Immature natural killer cell (primary cell): ENCODE measurements around the gene ZFC3H1. TPM values are rescaled to one million over a fixed set of nuclear protein-coding genes. Genes with fewer than 3 reads are reported as not detected.

Experiments
- DNase-seq, 3 donors: peaks; one replicate each; pipeline ENCODE4 v3.0.0; 2022; ENCODE audit warnings: mixed read lengths in 1 of 3
- H3K27ac Mint-ChIP-seq, 6 donors: one replicate each; pipeline ENCODE4 v1.8.0; 2020; ENCODE audit warnings: mixed read lengths in 6 of 6, mild to moderate bottlenecking in 5 of 6, inconsistent platforms in 4 of 6, moderate library complexity in 3 of 6
- H3K27me3 Mint-ChIP-seq, 3 donors: one replicate each; pipeline ENCODE4 v1.8.0; 2020 to 2021; ENCODE audit warnings: low read depth in 3 of 3, mild to moderate bottlenecking in 3 of 3, mixed read lengths in 3 of 3, moderate library complexity in 3 of 3, inconsistent platforms in 1 of 3
- H3K36me3 Mint-ChIP-seq, 3 donors: one replicate each; pipeline ENCODE4 v1.8.0; 2020; ENCODE audit warnings: mixed read lengths in 3 of 3, inconsistent platforms in 2 of 3, mild to moderate bottlenecking in 2 of 3
- H3K4me1 Mint-ChIP-seq, 2 donors: one replicate each; pipeline ENCODE4 v1.8.0; 2020; ENCODE audit warnings: inconsistent platforms in 2 of 2, mild to moderate bottlenecking in 2 of 2, mixed read lengths in 2 of 2, moderate library complexity in 1 of 2
- H3K4me3 Mint-ChIP-seq, 5 donors: one replicate each; pipeline ENCODE4 v1.8.0; 2020; ENCODE audit warnings: mild to moderate bottlenecking in 5 of 5, mixed read lengths in 5 of 5, inconsistent platforms in 3 of 5, moderate library complexity in 3 of 5
- H3K9me3 Mint-ChIP-seq, 6 donors: one replicate each; pipeline ENCODE4 v1.8.0; 2020; ENCODE audit warnings: mild to moderate bottlenecking in 6 of 6, mixed read lengths in 6 of 6, inconsistent platforms in 4 of 6, moderate library complexity in 3 of 6
- polyA plus RNA-seq, 3 donors: library from polyadenylated mRNA; unstranded; fragments of 300-500 nt; fragmentation: Illumina TruSeq; gene quantifications; one replicate each; pipeline ENCODE4 v1.2.3, GENCODE V29; 2021

Gene ZFC3H1
- polyA plus RNA-seq, 3 donors from 2014 or later = 10.5 to 30.8 (median 19.8) TPM

DNA sequence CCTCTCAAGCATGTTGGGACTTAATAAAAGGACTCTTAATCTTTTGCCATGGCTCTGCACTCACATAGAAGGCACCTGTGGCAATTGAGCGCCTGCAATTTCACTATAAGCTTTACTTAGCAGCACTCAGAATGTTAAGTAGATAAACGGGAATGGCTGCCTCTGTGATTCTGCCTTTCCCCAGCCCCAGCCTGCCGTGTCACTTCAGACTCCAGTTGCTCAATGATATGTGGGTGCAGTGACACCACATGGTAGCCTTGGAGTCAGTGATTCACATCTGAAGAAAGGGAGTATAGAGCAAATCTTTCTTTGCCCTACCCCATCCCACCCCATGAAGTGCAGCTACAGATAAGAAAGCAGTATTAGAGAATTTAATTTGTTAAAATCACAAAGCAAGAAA, 96.1 kb downstream of the ZFC3H1 start:
- DNase-seq = no peak
- Mint-ChIP-seq H3K27me3 (peaks cover 2 to 10% (median 4%) of the 10 kb centered on the region in 3 donors), H3K9me3 (peaks cover 0 to 8% (median 0%) of the 10 kb centered on the region in 6 donors), H3K4me3 (no peak overlapping the region), H3K36me3 (no peaks in the 10 kb centered on the region), H3K4me1 (no peaks in the 10 kb centered on the region), H3K27ac (no peak overlapping the region)

DNA sequence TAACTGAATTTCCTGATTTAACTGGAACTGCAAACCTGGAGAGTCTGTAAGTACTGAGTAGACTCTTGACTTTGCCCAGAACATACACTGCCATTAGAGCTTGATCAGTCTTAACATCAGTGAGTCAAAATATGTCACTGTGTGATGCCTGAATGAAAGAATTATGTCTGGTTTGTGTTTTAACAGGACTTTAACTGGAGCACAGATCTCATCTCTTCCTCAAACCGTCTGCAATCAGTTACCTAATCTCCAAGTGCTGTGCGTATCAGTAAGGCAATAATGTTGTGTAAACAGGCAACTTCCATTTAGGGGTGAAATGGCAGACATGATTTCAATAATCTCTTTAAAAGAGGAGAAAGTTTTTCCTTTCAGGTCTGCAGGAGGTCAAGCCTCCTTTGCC, 97.0 kb downstream of the ZFC3H1 start:
- Mint-ChIP-seq H3K4me1 (no peaks in the 10 kb centered on the region), H3K4me3 (no peak overlapping the region), H3K27me3 (peaks cover 2 to 10% (median 4%) of the 10 kb centered on the region in 3 donors), H3K9me3 (peaks cover 0 to 8% (median 0%) of the 10 kb centered on the region in 6 donors), H3K36me3 (no peaks in the 10 kb centered on the region), H3K27ac (no peak overlapping the region)
- DNase-seq = no peak

DNA sequence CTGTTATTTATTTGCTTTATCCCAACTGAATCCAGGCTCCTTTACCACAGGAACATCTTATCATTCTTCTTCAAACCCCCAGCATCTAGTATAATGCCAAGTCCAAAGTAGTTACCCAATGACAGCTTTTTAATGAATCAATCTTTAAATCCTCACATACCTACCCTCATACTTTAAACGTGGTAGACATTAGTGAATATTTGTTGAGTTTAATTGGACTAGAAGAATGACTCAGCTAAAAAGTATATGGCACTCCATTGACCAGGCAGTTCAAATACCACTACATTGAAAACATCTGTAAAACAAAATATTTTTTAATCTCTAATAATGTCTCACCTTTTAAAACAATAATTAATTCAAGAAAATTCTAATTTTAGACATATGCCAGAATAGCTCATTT, 98.1 kb downstream of the ZFC3H1 start:
- no peak overlapping the region for H3K4me3 Mint-ChIP-seq
- peaks cover 0 to 8% (median 0%) of the 10 kb centered on the region in 6 donors for H3K9me3 Mint-ChIP-seq
- H3K4me1 Mint-ChIP-seq = no peaks in the 10 kb centered on the region
- peaks cover 2 to 10% (median 4%) of the 10 kb centered on the region in 3 donors for H3K27me3 Mint-ChIP-seq
- H3K36me3 Mint-ChIP-seq = no peaks in the 10 kb centered on the region
- H3K27ac Mint-ChIP-seq = no peak overlapping the region
- no peak for DNase-seq

DNA sequence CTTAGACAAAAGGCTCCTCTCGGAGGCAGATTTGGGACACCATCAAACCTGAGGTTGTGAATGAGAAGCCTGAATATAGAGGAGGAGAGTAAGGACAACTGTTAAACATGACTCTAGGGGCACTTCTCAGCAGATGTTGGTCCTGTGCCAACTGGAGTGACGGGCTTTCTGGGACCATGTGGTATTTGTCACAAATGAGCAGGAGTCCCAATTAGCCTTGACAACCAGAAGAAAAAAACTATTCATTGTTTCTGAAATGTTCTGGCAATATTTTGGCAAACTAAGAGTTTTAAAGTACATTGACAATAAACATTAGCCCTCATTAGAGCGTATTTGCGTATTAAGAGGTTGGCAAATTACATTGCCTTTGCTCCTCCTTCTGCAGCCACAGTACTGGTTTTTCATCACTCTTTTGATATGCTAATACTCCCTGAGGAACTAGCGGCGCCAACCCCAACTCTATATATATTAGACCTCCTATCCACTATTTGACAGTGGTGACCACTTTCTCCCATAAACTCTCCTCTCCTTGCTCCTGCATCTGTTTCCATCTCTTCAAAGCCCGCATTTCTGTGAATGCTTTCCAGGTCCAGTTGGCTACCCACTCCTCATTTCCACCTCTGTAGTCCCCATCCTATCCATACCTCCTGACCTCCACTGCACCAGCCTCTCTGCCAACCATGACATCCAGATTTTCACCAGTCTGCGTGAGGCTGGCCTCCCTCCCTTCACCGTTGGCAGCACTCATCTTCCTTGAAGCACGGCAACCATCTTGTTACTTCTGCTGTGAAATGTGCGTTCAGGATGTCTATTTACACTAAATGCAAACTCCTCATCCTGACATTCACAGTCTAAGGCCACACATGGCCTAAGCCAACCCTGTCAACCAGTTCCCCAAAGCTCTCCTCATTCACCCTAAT, 100.7 kb downstream of the ZFC3H1 start:
- no peaks in the 10 kb centered on the region for H3K36me3 Mint-ChIP-seq
- no peak overlapping the region for H3K4me3 Mint-ChIP-seq
- H3K27ac Mint-ChIP-seq = no peak overlapping the region
- H3K27me3 Mint-ChIP-seq = peaks cover 0 to 6% (median 3%) of the 10 kb centered on the region in 3 donors
- no peak for DNase-seq
- H3K4me1 Mint-ChIP-seq = no peaks in the 10 kb centered on the region
- H3K9me3 Mint-ChIP-seq = peaks cover 0 to 8% (median 0%) of the 10 kb centered on the region in 6 donors

Other genes with a start within 250 kb of the ZFC3H1 start
- not detected for gene LGR5, start 224.1 kb downstream of the ZFC3H1 start, polyA plus RNA-seq
- gene THAP2, start 453 bp upstream of the ZFC3H1 start, polyA plus RNA-seq = 1 to 10 TPM; 2.1 to 7.4 (median 5.9) TPM
- gene TMEM19, start 22.2 kb upstream of the ZFC3H1 start, polyA plus RNA-seq = 10 to 100 TPM; 46.8 to 61.6 (median 50.3) TPM
- gene RAB21, start 91.0 kb upstream of the ZFC3H1 start, polyA plus RNA-seq = 10 to 100 TPM; 23.7 to 28.9 (median 27.8) TPM
- gene TBC1D15, start 175.9 kb upstream of the ZFC3H1 start, polyA plus RNA-seq = 10 to 100 TPM; 19.7 to 33.7 (median 29.6) TPM